Keratinocyte (primary cell): ENCODE measurements around the gene MAPRE3.

ENCODE experiments used
- EZH2 ChIP-seq: IDR thresholded peaks from one replicate; pipeline ENCODE4 v1.6.1; 2012; ENCODE audit warnings: inconsistent platforms, mild to moderate bottlenecking, low read length, moderate library complexity
- TF ChIP-seq, protein P1 (sequence below), 3 experiments: IDR thresholded peaks in 1 of 3; conservative IDR thresholded peaks in 1 of 3; optimal IDR thresholded peaks in 1 of 3; 2 replicates in 2 of 3; 3 replicates in 1 of 3; pipeline versions ENCODE3 to v1.5.1; 2011; ENCODE audit warnings: low read length in 3 of 3, mild to moderate bottlenecking in 3 of 3, moderate library complexity in 2 of 3, control low read depth in 1 of 3, inconsistent platforms in 1 of 3; ENCODE audit not compliant: insufficient read depth in 2 of 3; ENCODE audit errors: extremely low read depth in 1 of 3

DNA sequence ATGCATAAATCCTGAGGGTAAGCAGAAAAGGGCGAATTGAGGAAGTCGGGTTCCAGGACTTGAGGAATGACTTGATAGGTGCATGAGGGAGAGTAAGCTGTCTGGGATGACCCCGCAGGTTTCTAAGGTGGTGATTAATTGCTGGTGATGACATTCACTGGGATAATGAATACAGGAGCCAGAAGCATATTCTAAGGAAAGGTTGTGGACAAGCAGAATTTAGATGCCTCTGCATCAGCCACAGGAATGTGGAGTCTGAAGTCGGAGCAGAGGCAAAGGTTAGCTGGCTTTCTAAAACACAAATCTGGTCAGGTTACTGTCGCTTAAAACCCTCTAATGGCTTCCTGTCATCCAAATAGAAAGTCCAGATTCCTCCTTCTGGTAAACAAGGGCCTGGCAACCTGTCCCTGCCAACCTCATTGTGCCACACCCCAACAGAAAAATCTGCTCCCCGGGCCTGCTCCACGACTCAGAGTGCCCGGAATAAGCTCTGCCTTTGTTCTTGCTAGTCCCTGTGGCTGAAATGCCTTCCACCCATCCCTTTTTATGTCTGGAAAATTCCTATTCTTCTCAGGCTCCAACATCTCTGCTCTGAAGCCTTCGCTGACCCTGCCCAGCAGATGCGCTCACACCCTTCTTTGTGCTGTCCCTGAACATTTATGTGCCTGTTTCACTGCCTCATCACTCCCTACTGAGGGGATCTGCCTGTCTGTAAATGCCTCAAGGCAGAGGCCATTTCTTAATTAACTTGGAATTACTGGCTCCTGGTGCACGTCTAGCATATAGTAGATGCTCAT lies 51.0 kb downstream of the MAPRE3 start:
- TF ChIP-seq, protein P1, sequence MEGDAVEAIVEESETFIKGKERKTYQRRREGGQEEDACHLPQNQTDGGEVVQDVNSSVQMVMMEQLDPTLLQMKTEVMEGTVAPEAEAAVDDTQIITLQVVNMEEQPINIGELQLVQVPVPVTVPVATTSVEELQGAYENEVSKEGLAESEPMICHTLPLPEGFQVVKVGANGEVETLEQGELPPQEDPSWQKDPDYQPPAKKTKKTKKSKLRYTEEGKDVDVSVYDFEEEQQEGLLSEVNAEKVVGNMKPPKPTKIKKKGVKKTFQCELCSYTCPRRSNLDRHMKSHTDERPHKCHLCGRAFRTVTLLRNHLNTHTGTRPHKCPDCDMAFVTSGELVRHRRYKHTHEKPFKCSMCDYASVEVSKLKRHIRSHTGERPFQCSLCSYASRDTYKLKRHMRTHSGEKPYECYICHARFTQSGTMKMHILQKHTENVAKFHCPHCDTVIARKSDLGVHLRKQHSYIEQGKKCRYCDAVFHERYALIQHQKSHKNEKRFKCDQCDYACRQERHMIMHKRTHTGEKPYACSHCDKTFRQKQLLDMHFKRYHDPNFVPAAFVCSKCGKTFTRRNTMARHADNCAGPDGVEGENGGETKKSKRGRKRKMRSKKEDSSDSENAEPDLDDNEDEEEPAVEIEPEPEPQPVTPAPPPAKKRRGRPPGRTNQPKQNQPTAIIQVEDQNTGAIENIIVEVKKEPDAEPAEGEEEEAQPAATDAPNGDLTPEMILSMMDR (optimal IDR thresholded peaks at IDR 0.05 in 1 of 3, IDR thresholded peaks at IDR 0.05 in 1 of 3, conservative IDR thresholded peaks at IDR 0.05 in 1 of 3; ENCODE audit: extremely low read depth in 1 of 3, insufficient read depth in 2 of 3, low read length in 3 of 3): no peak
- no peak for TF ChIP-seq EZH2
